Endothelial cell of umbilical vein (primary cell): ENCODE measurements around the gene PAOX. TPM values are rescaled to one million over a fixed set of nuclear protein-coding genes. Genes with fewer than 3 reads are reported as not detected.

Source experiments
- BruUV-seq: library from RNA; stranded (reverse); fragments of 400-500 nt; replicated peaks from 2 replicates; lab custom pipeline; 2021; lab: Mats Ljungman, UMichigan
- CTCF ChIA-PET: fragments of 300-600, 350-600 bp; sonication (Branson Sonifier 250); formaldehyde crosslinking; loops from one replicate; lab custom pipeline; 2021; ENCODE audit warnings: antibody characterized with exemption, inconsistent platforms; lab: Charles Lee
- POLR2A ChIA-PET: fragments of 300-600, 350-600 bp; sonication (Branson Sonifier 250); formaldehyde crosslinking; loops from one replicate; lab custom pipeline; 2021; ENCODE audit warnings: antibody characterized with exemption, inconsistent platforms; lab: Charles Lee
- DNase-seq: peaks from one replicate; pipeline ENCODE4 v3.0.0-alpha.2; 2011; ENCODE audit warnings: low read depth, low spot score
- FAIRE-seq: peaks from 2 replicates; lab custom pipeline; 2011; peaks lifted over from hg19 to GRCh38; lab: Jason Lieb, UNC
- H2AFZ ChIP-seq: 2 replicates; pipeline ENCODE4 v1.6.0; 2012; ENCODE audit warnings: low read depth, low read length, control low read depth, inconsistent platforms
- H3K27ac ChIP-seq: 2 replicates; pipeline ENCODE4 v1.5.1; 2011; ENCODE audit warnings: low read depth, mild to moderate bottlenecking, control low read depth, low read length, moderate library complexity; ENCODE audit not compliant: insufficient read depth
- H3K27me3 ChIP-seq, 2 experiments: 2 replicates each; pipeline versions ENCODE4 v1.6.0 to v1.6.1; 2011; ENCODE audit warnings: low read length in 2 of 2, mixed read lengths in 1 of 2; ENCODE audit not compliant: control insufficient read depth in 2 of 2, insufficient read depth in 2 of 2
- H3K36me3 ChIP-seq, 2 experiments: 2 replicates in 1 of 2; 3 replicates in 1 of 2; pipeline ENCODE4 v1.5.1; 2011; ENCODE audit warnings: low read length in 2 of 2, mild to moderate bottlenecking in 1 of 2, moderate library complexity in 1 of 2; ENCODE audit not compliant: control insufficient read depth in 2 of 2, insufficient read depth in 2 of 2; ENCODE audit errors: extremely low read depth in 1 of 2
- H3K4me1 ChIP-seq: 3 replicates; pipeline ENCODE4 v1.5.1; 2011; ENCODE audit warnings: mild to moderate bottlenecking, low read length; ENCODE audit not compliant: control insufficient read depth, insufficient read depth; ENCODE audit errors: extremely low read depth
- H3K4me2 ChIP-seq: 2 replicates; pipeline ENCODE4 v1.6.1; 2011; ENCODE audit warnings: low read length, control low read depth, mixed read lengths; ENCODE audit not compliant: insufficient read depth
- H3K4me3 ChIP-seq, 3 experiments: fragments of 200-600 bp in 1 of 3; sonication (generic), shearing (Covaris generic) in 1 of 3; replicated peaks in 1 of 3; 2 replicates each; pipeline ENCODE4 v1.5.1; 2011 to 2016; ENCODE audit warnings: control low read depth in 3 of 3, low read length in 3 of 3, mild to moderate bottlenecking in 2 of 3, inconsistent platforms in 1 of 3, low read depth in 1 of 3, moderate library complexity in 1 of 3; ENCODE audit not compliant: insufficient read depth in 1 of 3
- H3K79me2 ChIP-seq: 2 replicates; pipeline ENCODE4 v1.6.0; 2012; ENCODE audit warnings: low read length, inconsistent platforms; ENCODE audit not compliant: control insufficient read depth, insufficient read depth
- H3K9ac ChIP-seq: replicated peaks from 2 replicates; pipeline ENCODE3; 2011; ENCODE audit warnings: low read length, control low read depth; ENCODE audit not compliant: insufficient read depth; ENCODE audit errors: extremely low read depth
- H3K9me1 ChIP-seq: replicated peaks from 3 replicates; pipeline ENCODE4 v1.6.0; 2011; ENCODE audit warnings: mild to moderate bottlenecking, low read length; ENCODE audit not compliant: control insufficient read depth, insufficient read depth; ENCODE audit errors: extremely low read depth
- H3K9me3 ChIP-seq: replicated peaks from 2 replicates; pipeline ENCODE4 v1.5.1; 2012; ENCODE audit warnings: low read length, inconsistent platforms; ENCODE audit not compliant: control insufficient read depth, insufficient read depth
- H4K20me1 ChIP-seq: replicated peaks from 2 replicates; pipeline ENCODE3; 2011; ENCODE audit warnings: mild to moderate bottlenecking, low read length; ENCODE audit not compliant: control insufficient read depth, insufficient read depth; ENCODE audit errors: extremely low read depth
- CTCF ChIP-seq, 2 donors: IDR thresholded peaks; 1 replicate in 1 of 2; 2 replicates in 1 of 2; pipeline ENCODE4 v1.5.1; 2011; ENCODE audit warnings: low read length in 2 of 2, mild to moderate bottlenecking in 2 of 2, moderate library complexity in 2 of 2, control low read depth in 1 of 2, inconsistent platforms in 1 of 2, low read depth in 1 of 2; ENCODE audit not compliant: insufficient read depth in 1 of 2; ENCODE audit errors: extremely low read depth in 1 of 2
- EZH2 ChIP-seq: IDR thresholded peaks from 2 replicates; pipeline ENCODE4 v1.6.1; 2012; ENCODE audit warnings: borderline replicate concordance, low read depth, mild to moderate bottlenecking, moderate library complexity, low read length, inconsistent platforms; ENCODE audit not compliant: severe bottlenecking
- FOS ChIP-seq: IDR thresholded peaks from 2 replicates; pipeline ENCODE4 v1.6.1; 2011; ENCODE audit warnings: mild to moderate bottlenecking, low read length, moderate library complexity, borderline replicate concordance; ENCODE audit not compliant: insufficient read depth
- GATA2 ChIP-seq: IDR thresholded peaks from 2 replicates; pipeline ENCODE4 v1.7.0; 2011; ENCODE audit warnings: low read depth, mild to moderate bottlenecking, moderate library complexity, mixed read lengths, low read length; ENCODE audit not compliant: insufficient read length, insufficient read depth
- JUN ChIP-seq: IDR thresholded peaks from 2 replicates; pipeline ENCODE4 v1.6.1; 2011; ENCODE audit warnings: borderline replicate concordance, low read depth; ENCODE audit not compliant: insufficient read length, insufficient read depth
- MAX ChIP-seq: IDR thresholded peaks from 2 replicates; pipeline ENCODE4 v1.6.1; 2011; ENCODE audit not compliant: insufficient read depth, insufficient read length
- MYC ChIP-seq: IDR thresholded peaks from one replicate; pipeline ENCODE4 v1.6.1; 2011; ENCODE audit warnings: mild to moderate bottlenecking, low read depth, low read length
- POLR2A ChIP-seq: IDR thresholded peaks from 2 replicates; pipeline ENCODE4 v1.6.1; 2012; ENCODE audit warnings: low read depth, mild to moderate bottlenecking, control low read depth, low read length
- POLR2AphosphoS5 ChIP-seq: IDR thresholded peaks from 2 replicates; pipeline ENCODE4 v1.6.1; 2012; ENCODE audit warnings: low read depth, mild to moderate bottlenecking, control low read depth, low read length, moderate library complexity; ENCODE audit not compliant: insufficient read depth
- dilution Hi-C: fragments of 300-500 bp; cut with MboI; formaldehyde crosslinking; loops from one replicate; pipeline ENCODE4 v1.15.0; 2019; ENCODE audit warnings: low sequenced_read_pairs; ENCODE audit not compliant: extremely low pct_ligation_motif_present
- intact Hi-C: fragments of 100-400 bp; cut with micrococcal nuclease; formaldehyde crosslinking; loops from one replicate; pipeline ENCODE4 v1.10.0; 2022
- polyA plus RNA-seq, 4 experiments: library from polyadenylated mRNA; depleted of rRNA in 3 of 4; stranded (reverse) in 3 of 4; unstranded in 1 of 4; fragments of >200 nt; gene quantifications; 2 replicates each; pipeline versions ENCODE4 v1.2.1 to v1.2.3, GENCODE V29; 2011 to 2012; ENCODE audit warnings: missing spikeins in 1 of 4
- total RNA-seq: library from RNA; stranded (reverse); gene quantifications from 2 replicates; pipeline ENCODE4 v1.2.3, GENCODE V29; 2021

PAOX gene
- total and polyA plus RNA-seq, 2 donors (not counting 3 experiments of a cell fraction or from before 2014, with no cell fraction given): 2.6 to 3.8 TPM

GRCh38 chr10:133377818-133378250, 1.2 kb upstream of the PAOX start:
- no TSS peak for BruUV-seq
- no peaks in the 10 kb centered on the region for H3K9me3 ChIP-seq
- FAIRE-seq: no peak
- peak overlapping the region; percentile 13 for H3K9ac ChIP-seq
- H3K4me1 ChIP-seq: peaks cover 14% of the 10 kb centered on the region
- DNase-seq: no peak
- H3K9me1 ChIP-seq: no peaks in the 10 kb centered on the region
- no peak for TF ChIP-seq EZH2
- no peak for TF ChIP-seq MYC
- no peak for TF ChIP-seq MAX
- no peak for TF ChIP-seq POLR2A
- no peak for TF ChIP-seq GATA2
- TF ChIP-seq POLR2AphosphoS5: no peak
- no peak for TF ChIP-seq FOS
- TF ChIP-seq CTCF (IDR thresholded peaks at IDR 0.05; ENCODE audit: extremely low read depth in 1 of 2, insufficient read depth in 1 of 2, low read depth in 1 of 2, low read length in 2 of 2): no peak
- TF ChIP-seq JUN: no peak
- intact Hi-C loops (loop anchor here (1.0 kb wide), 2 partner anchors 12 to 16 kb away; partner anchors contain the start of gene MTG1), dilution Hi-C loops (no loop called here)
- H4K20me1 ChIP-seq: no peaks in the 10 kb centered on the region
- H3K36me3 ChIP-seq: no peaks in the 10 kb centered on the region
- no peak overlapping the region for H3K27ac ChIP-seq
- peak overlapping the region; percentile 23 to 57 (median 53) for H3K4me3 ChIP-seq
- no peaks in the 10 kb centered on the region for H3K27me3 ChIP-seq
- H3K4me2 ChIP-seq: peak overlapping the region; percentile 64
- ChIA-PET POLR2A (interaction anchor here (0.6 kb wide), 1 partner anchor 34 kb away, joined by 5 read pairs; no protein-coding TSS in a partner anchor), CTCF (interaction anchor here (1.2 to 1.9 kb wide), 2 partner anchors 19 to 48 kb away, joined by 3 to 6 read pairs; no protein-coding TSS in a partner anchor)
- no peaks in the 10 kb centered on the region for H3K79me2 ChIP-seq
- peak overlapping the region; percentile 93 for H2AFZ ChIP-seq
